SU-DHL-6 (cell line): Measurements from ENCODE around the gene NRF1.
A peak's percentile ranks its signal among the peaks of the same experiment; 100 is the strongest.

Source experiments
- H2AFZ ChIP-seq: fragments of 200-600 bp; sonication (generic); 2 replicates; pipeline ENCODE4 v1.6.1; 2014; ENCODE audit warnings: low read depth, mild to moderate bottlenecking, moderate library complexity, mixed read lengths, antibody characterized with exemption, low read length; ENCODE audit not compliant: severe bottlenecking
- H3F3A ChIP-seq: fragments of 200-600 bp; shearing (Covaris generic); 2 replicates; pipeline ENCODE4 v1.6.0; 2016; ENCODE audit warnings: antibody characterized with exemption, mild to moderate bottlenecking; ENCODE audit not compliant: insufficient read depth
- H3K27ac ChIP-seq: fragments of 200-600 bp; sonication (generic); 2 replicates; pipeline ENCODE4 v1.5.1; 2016; ENCODE audit warnings: low read depth, mild to moderate bottlenecking, low read length, moderate library complexity, mixed read lengths
- H3K27me3 ChIP-seq: fragments of 200-600 bp; sonication (generic), shearing (Covaris generic); 2 replicates; pipeline ENCODE4 v1.6.0; 2014; ENCODE audit warnings: mild to moderate bottlenecking, low read length
- H3K36me3 ChIP-seq: fragments of 200-600 bp; sonication (generic); 2 replicates; pipeline ENCODE4 v1.6.1; 2014; ENCODE audit warnings: mild to moderate bottlenecking, low read length, mixed read lengths
- H3K4me2 ChIP-seq: fragments of 300-600, 200-600 bp; shearing (Covaris generic), sonication (generic); 2 replicates; pipeline ENCODE4 v1.6.0; 2014; ENCODE audit warnings: low read length, low read depth, mild to moderate bottlenecking; ENCODE audit not compliant: poor library complexity, severe bottlenecking
- H3K4me3 ChIP-seq: fragments of 200-600 bp; sonication (generic); 2 replicates; pipeline ENCODE4 v1.5.1; 2014; ENCODE audit warnings: antibody characterized with exemption, low read length, mild to moderate bottlenecking, mixed read lengths; ENCODE audit not compliant: insufficient read depth, poor library complexity, severe bottlenecking
- H3K79me2 ChIP-seq: fragments of 200-600 bp; sonication (generic); 2 replicates; pipeline ENCODE4 v1.6.1; 2014; ENCODE audit warnings: mild to moderate bottlenecking, low read length, moderate library complexity; ENCODE audit not compliant: insufficient read depth
- H3K9ac ChIP-seq: fragments of 200-600 bp; sonication (generic); 2 replicates; pipeline ENCODE4 v1.7.0; 2014; ENCODE audit warnings: mild to moderate bottlenecking, low read length
- H3K9me2 ChIP-seq: fragments of 200-600 bp; sonication (generic); replicated peaks from 2 replicates; pipeline ENCODE4 v1.6.1; 2014; ENCODE audit warnings: low read length; ENCODE audit not compliant: insufficient read depth
- H3K9me3 ChIP-seq: fragments of 200-600 bp; sonication (generic); 2 replicates; pipeline ENCODE4 v1.6.1; 2014; ENCODE audit warnings: low read length, mixed read lengths; ENCODE audit not compliant: insufficient read depth
- H4K20me1 ChIP-seq: fragments of 200-600 bp; sonication (generic); 2 replicates; pipeline ENCODE4 v1.6.1; 2014; ENCODE audit warnings: low read depth, mild to moderate bottlenecking, antibody characterized with exemption, low read length, moderate library complexity, mixed read lengths
- CTCF ChIP-seq: fragments of 200-600 bp; sonication (generic); IDR thresholded peaks from one replicate; pipeline ENCODE4 v1.5.1; 2017; ENCODE audit warnings: antibody characterized with exemption, mild to moderate bottlenecking, low read length, moderate library complexity; ENCODE audit not compliant: insufficient read depth, poor library complexity, severe bottlenecking
- EZH2phosphoT487 ChIP-seq: fragments of 200-600 bp; sonication (generic), shearing (Covaris generic); conservative IDR thresholded peaks from 2 replicates; pipeline ENCODE4 v1.6.1; 2018; ENCODE audit warnings: mild to moderate bottlenecking, antibody characterized with exemption, low read length, moderate library complexity, mixed read lengths

The NRF1 gene

DNA sequence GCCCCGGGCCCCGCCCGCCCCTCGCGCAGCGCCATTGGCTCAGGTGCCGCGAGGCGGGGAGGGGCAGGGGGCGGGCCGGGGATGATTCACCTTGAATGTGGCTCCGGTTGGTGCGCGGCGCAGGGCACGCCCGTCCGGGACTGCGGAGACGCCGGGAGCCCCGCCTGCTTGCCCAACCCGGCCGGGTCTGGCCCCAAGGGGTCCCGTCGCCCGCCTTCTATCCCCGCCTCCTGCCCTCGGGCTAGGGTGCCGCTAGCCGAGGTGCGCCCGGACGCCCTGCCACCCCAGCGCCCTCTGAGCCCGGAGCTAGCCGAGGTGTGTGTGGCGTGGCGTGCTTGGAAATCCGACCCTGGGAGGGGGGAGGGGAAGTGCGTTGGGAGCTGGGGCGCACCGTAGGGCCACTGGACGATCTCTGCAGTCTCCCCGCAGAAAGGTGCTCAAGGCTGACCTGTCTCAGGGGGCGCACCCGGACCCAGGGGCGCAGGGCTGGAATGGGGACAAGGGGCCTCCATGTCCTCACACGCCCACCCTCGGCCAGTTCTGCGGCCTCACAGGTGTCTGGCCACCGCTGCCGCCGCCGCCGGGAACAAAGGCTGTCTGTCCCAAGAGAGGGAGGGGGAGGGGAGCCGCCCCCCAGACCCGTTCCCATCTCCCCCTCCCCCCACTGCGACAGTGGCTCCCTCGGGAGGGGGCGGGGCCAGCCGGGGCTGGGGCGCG is 168.9 kb downstream of the NRF1 start:
- Histone ChIP-seq H3K9me3 (no peaks in the 10 kb centered on the region), H3K27me3 (no peaks in the 10 kb centered on the region), H3K4me3 (peak overlapping the region; percentile 83), H2AFZ (peak overlapping the region; percentile 84), H3K36me3 (no peaks in the 10 kb centered on the region), H3K9ac (peak overlapping the region; percentile 76), H3K4me2 (peak overlapping the region; percentile 77), H3F3A (no peaks in the 10 kb centered on the region), H3K79me2 (no peaks in the 10 kb centered on the region), H4K20me1 (no peaks in the 10 kb centered on the region), H3K27ac (no peak overlapping the region), H3K9me2 (no peaks in the 10 kb centered on the region)
- no peak for TF ChIP-seq CTCF
- no peak for TF ChIP-seq EZH2phosphoT487

GRCh38 chr7:129780974-129781927 is 169.7 kb downstream of the NRF1 start:
- Histone ChIP-seq H3K9me2 (no peaks in the 10 kb centered on the region), H3F3A (no peaks in the 10 kb centered on the region), H3K27ac (no peak overlapping the region), H3K4me2 (peak overlapping the region; percentile 77), H3K9ac (peak overlapping the region; percentile 58), H4K20me1 (no peaks in the 10 kb centered on the region), H3K79me2 (no peaks in the 10 kb centered on the region), H2AFZ (peak overlapping the region; percentile 84), H3K4me3 (peak overlapping the region; percentile 83), H3K36me3 (no peaks in the 10 kb centered on the region), H3K9me3 (no peaks in the 10 kb centered on the region), H3K27me3 (no peaks in the 10 kb centered on the region)
- no peak for TF ChIP-seq CTCF
- TF ChIP-seq EZH2phosphoT487 = no peak

GRCh38 chr7:129781928-129782817 is 170.7 kb downstream of the NRF1 start:
- no peak overlapping the region for H3K27ac ChIP-seq
- H3F3A ChIP-seq = no peaks in the 10 kb centered on the region
- H3K9ac ChIP-seq = no peak overlapping the region
- H3K27me3 ChIP-seq = no peaks in the 10 kb centered on the region
- no peaks in the 10 kb centered on the region for H3K9me3 ChIP-seq
- H3K4me3 ChIP-seq = no peak overlapping the region
- no peaks in the 10 kb centered on the region for H4K20me1 ChIP-seq
- H3K9me2 ChIP-seq = no peaks in the 10 kb centered on the region
- TF ChIP-seq EZH2phosphoT487 = no peak
- TF ChIP-seq CTCF = no peak
- no peak overlapping the region for H3K4me2 ChIP-seq
- H2AFZ ChIP-seq = no peak overlapping the region
- no peaks in the 10 kb centered on the region for H3K79me2 ChIP-seq
- H3K36me3 ChIP-seq = no peaks in the 10 kb centered on the region
